Trophoblast cell (in vitro differentiated cells and primary cell): ENCODE measurements around the gene CTIF.

Experiments
- DNase-seq, 2 donors: peaks; one replicate each; pipeline ENCODE4 v3.0.0-alpha.2; 2016
- H2AFZ ChIP-seq: 2 replicates; pipeline ENCODE4 v1.6.1; 2013; ENCODE audit warnings: low read length, moderate library complexity, mild to moderate bottlenecking; ENCODE audit not compliant: insufficient read depth, poor library complexity
- H2AK5ac ChIP-seq: 2 replicates; pipeline ENCODE4 v1.6.1; 2013; ENCODE audit warnings: mild to moderate bottlenecking, low read length
- H2BK120ac ChIP-seq: 2 replicates; pipeline ENCODE4 v1.6.1; 2013; ENCODE audit warnings: low read length, mild to moderate bottlenecking, moderate library complexity; ENCODE audit not compliant: insufficient read depth, poor library complexity
- H2BK12ac ChIP-seq: 2 replicates; pipeline ENCODE4 v1.6.1; 2013; ENCODE audit warnings: mild to moderate bottlenecking, low read length, moderate library complexity
- H2BK5ac ChIP-seq: 2 replicates; pipeline ENCODE4 v1.6.1; 2013; ENCODE audit warnings: low read length, low read depth, moderate library complexity, mild to moderate bottlenecking; ENCODE audit not compliant: poor library complexity
- H3K14ac ChIP-seq: 2 replicates; pipeline ENCODE4 v1.6.1; 2013; ENCODE audit warnings: mild to moderate bottlenecking, low read length
- H3K18ac ChIP-seq: 2 replicates; pipeline ENCODE4 v1.6.1; 2013; ENCODE audit warnings: mild to moderate bottlenecking, low read length
- H3K23ac ChIP-seq: 2 replicates; pipeline ENCODE4 v1.6.1; 2013; ENCODE audit warnings: low read length
- H3K27ac ChIP-seq: 2 replicates; pipeline ENCODE4 v1.5.1; 2013; ENCODE audit warnings: low read depth, mild to moderate bottlenecking, inconsistent platforms, low read length, moderate library complexity
- H3K27me3 ChIP-seq: 2 replicates; pipeline ENCODE4 v1.6.1; 2013; ENCODE audit warnings: inconsistent platforms, mild to moderate bottlenecking, low read length, moderate library complexity; ENCODE audit not compliant: insufficient read depth
- H3K36me3 ChIP-seq, 2 experiments: 1 replicate in 1 of 2; 2 replicates in 1 of 2; pipeline ENCODE4 v1.6.1; 2013; ENCODE audit warnings: low read length in 2 of 2, mild to moderate bottlenecking in 2 of 2, moderate library complexity in 1 of 2; ENCODE audit not compliant: insufficient read depth in 2 of 2, control insufficient read depth in 1 of 2
- H3K4ac ChIP-seq: 2 replicates; pipeline ENCODE4 v1.6.1; 2013; ENCODE audit warnings: low read depth, mild to moderate bottlenecking, low read length, moderate library complexity
- H3K4me1 ChIP-seq, 2 experiments: 1 replicate in 1 of 2; 2 replicates in 1 of 2; pipeline ENCODE4 v1.6.1; 2013; ENCODE audit warnings: low read length in 2 of 2, mild to moderate bottlenecking in 2 of 2, moderate library complexity in 1 of 2; ENCODE audit not compliant: insufficient read depth in 2 of 2, control insufficient read depth in 1 of 2
- H3K4me2 ChIP-seq: 2 replicates; pipeline ENCODE4 v1.6.1; 2013; ENCODE audit warnings: inconsistent platforms, mild to moderate bottlenecking, low read length, moderate library complexity
- H3K4me3 ChIP-seq: 2 replicates; pipeline ENCODE4 v1.5.1; 2013; ENCODE audit warnings: mild to moderate bottlenecking, low read depth, low read length, inconsistent platforms
- H3K79me1 ChIP-seq: one replicate; pipeline ENCODE4 v1.6.1; 2013; ENCODE audit warnings: low read length
- H3K79me2 ChIP-seq: 2 replicates; pipeline ENCODE4 v1.6.1; 2013; ENCODE audit warnings: low read length, mild to moderate bottlenecking; ENCODE audit not compliant: control insufficient read depth, insufficient read depth, poor library complexity
- H3K9ac ChIP-seq: 2 replicates; pipeline ENCODE4 v1.6.1; 2013; ENCODE audit warnings: mild to moderate bottlenecking, low read length
- H3K9me3 ChIP-seq: 2 replicates; pipeline ENCODE4 v1.6.1; 2013; ENCODE audit warnings: low read depth, mild to moderate bottlenecking, control low read depth, inconsistent platforms, low read length; ENCODE audit not compliant: insufficient read depth
- H4K12ac ChIP-seq: 2 replicates; pipeline ENCODE4 v1.6.1; 2013; ENCODE audit warnings: low read depth, mild to moderate bottlenecking, low read length, moderate library complexity
- H4K8ac ChIP-seq: 2 replicates; pipeline ENCODE4 v1.6.1; 2013; ENCODE audit warnings: low read depth, mild to moderate bottlenecking, low read length, moderate library complexity
- H4K91ac ChIP-seq: one replicate; pipeline ENCODE4 v1.6.1; 2013; ENCODE audit warnings: low read depth, mild to moderate bottlenecking, low read length, moderate library complexity
- WGBS: extraction: QIAGEN DNeasy Blood & Tissue Kit; methylation state at CpG from one replicate; pipeline ENCODE4 v1.1.7; 2013; ENCODE audit warnings: missing lambda C conversion rate; ENCODE audit not compliant: insufficient read length, insufficient coverage; ENCODE audit errors: extremely low coverage; 5-methylcytosine and 5-hydroxymethylcytosine counted together

The CTIF gene

GRCh38 chr18:48497863-48498262 lies 41.0 kb upstream of the CTIF start:
- Histone ChIP-seq H3K23ac (no peak overlapping the region), H3K36me3 (no peaks in the 10 kb centered on the region), H3K4me3 (no peak overlapping the region), H4K8ac (no peak overlapping the region), H3K79me2 (no peaks in the 10 kb centered on the region), H3K9ac (no peak overlapping the region), H3K27me3 (no peaks in the 10 kb centered on the region), H3K4me1 (no peaks in the 10 kb centered on the region), H3K18ac (no peak overlapping the region), H4K91ac (no peak overlapping the region), H3K27ac (no peak overlapping the region), H3K79me1 (no peaks in the 10 kb centered on the region), H2BK5ac (no peak overlapping the region), H4K12ac (no peak overlapping the region), H2BK12ac (no peak overlapping the region), H2AK5ac (no peak overlapping the region), H2AFZ (no peak overlapping the region), H3K9me3 (no peaks in the 10 kb centered on the region), H3K4me2 (no peak overlapping the region), H2BK120ac (no peak overlapping the region), H3K14ac (no peak overlapping the region), H3K4ac (no peak overlapping the region)
- DNase-seq, result no peak

GRCh38 chr18:48500517-48500916 lies 38.3 kb upstream of the CTIF start:
- no peaks in the 10 kb centered on the region for H3K4me1 ChIP-seq
- no peak overlapping the region for H2AFZ ChIP-seq
- H3K9ac ChIP-seq, result no peak overlapping the region
- no peaks in the 10 kb centered on the region for H3K36me3 ChIP-seq
- DNase-seq, result no peak
- H2BK120ac ChIP-seq, result no peak overlapping the region
- no peak overlapping the region for H3K27ac ChIP-seq
- no peak overlapping the region for H3K23ac ChIP-seq
- H3K27me3 ChIP-seq, result no peaks in the 10 kb centered on the region
- H4K8ac ChIP-seq, result no peak overlapping the region
- no peak overlapping the region for H3K14ac ChIP-seq
- no peaks in the 10 kb centered on the region for H3K9me3 ChIP-seq
- no peak overlapping the region for H2AK5ac ChIP-seq
- H3K79me1 ChIP-seq, result no peaks in the 10 kb centered on the region
- no peak overlapping the region for H4K12ac ChIP-seq
- no peak overlapping the region for H4K91ac ChIP-seq
- H3K4me3 ChIP-seq, result no peak overlapping the region
- H3K4ac ChIP-seq, result no peak overlapping the region
- no peak overlapping the region for H3K18ac ChIP-seq
- no peak overlapping the region for H2BK12ac ChIP-seq
- no peaks in the 10 kb centered on the region for H3K79me2 ChIP-seq
- H2BK5ac ChIP-seq, result no peak overlapping the region
- no peak overlapping the region for H3K4me2 ChIP-seq

- H3K27ac ChIP-seq, result no peak overlapping the region
- H2AFZ ChIP-seq, result no peak overlapping the region
- H3K9me3 ChIP-seq, result peaks cover 2% of the 10 kb centered on the region
- no peak for DNase-seq
- no peaks in the 10 kb centered on the region for H3K36me3 ChIP-seq
- no CpG with 5 or more reads among the region's 4 CpGs for WGBS
- no peaks in the 10 kb centered on the region for H3K79me1 ChIP-seq
- H2BK12ac ChIP-seq, result no peak overlapping the region
- H4K12ac ChIP-seq, result no peak overlapping the region
- H2BK120ac ChIP-seq, result no peak overlapping the region
- no peak overlapping the region for H3K4me2 ChIP-seq
- no peak overlapping the region for H3K9ac ChIP-seq
- no peak overlapping the region for H2AK5ac ChIP-seq
- H3K27me3 ChIP-seq, result no peaks in the 10 kb centered on the region
- no peaks in the 10 kb centered on the region for H3K79me2 ChIP-seq
- no peak overlapping the region for H3K14ac ChIP-seq
- H4K91ac ChIP-seq, result no peak overlapping the region
- H2BK5ac ChIP-seq, result no peak overlapping the region
- H3K4ac ChIP-seq, result no peak overlapping the region
- H3K4me1 ChIP-seq, result no peaks in the 10 kb centered on the region
- no peak overlapping the region for H3K23ac ChIP-seq
- H3K4me3 ChIP-seq, result no peak overlapping the region
- H3K18ac ChIP-seq, result no peak overlapping the region
- H4K8ac ChIP-seq, result no peak overlapping the region
Observed at GRCh38 chr18:48502906-48503305, 35.9 kb upstream of the CTIF start.

GRCh38 chr18:48504819-48505218 lies 34.0 kb upstream of the CTIF start:
- H3K36me3 ChIP-seq, result no peaks in the 10 kb centered on the region
- no peaks in the 10 kb centered on the region for H3K4me1 ChIP-seq
- no peaks in the 10 kb centered on the region for H3K79me1 ChIP-seq
- H3K14ac ChIP-seq, result no peak overlapping the region
- H3K4me3 ChIP-seq, result no peak overlapping the region
- H3K27ac ChIP-seq, result no peak overlapping the region
- no peak overlapping the region for H2BK12ac ChIP-seq
- no peaks in the 10 kb centered on the region for H3K27me3 ChIP-seq
- no peak overlapping the region for H3K4me2 ChIP-seq
- H3K18ac ChIP-seq, result no peak overlapping the region
- H3K79me2 ChIP-seq, result no peaks in the 10 kb centered on the region
- no peak overlapping the region for H4K91ac ChIP-seq
- no peak overlapping the region for H4K12ac ChIP-seq
- H3K23ac ChIP-seq, result no peak overlapping the region
- DNase-seq, result no peak
- no peak overlapping the region for H4K8ac ChIP-seq
- no peak overlapping the region for H3K4ac ChIP-seq
- no peak overlapping the region for H2BK120ac ChIP-seq
- H2AK5ac ChIP-seq, result no peak overlapping the region
- no peak overlapping the region for H2AFZ ChIP-seq
- H3K9ac ChIP-seq, result no peak overlapping the region
- H2BK5ac ChIP-seq, result no peak overlapping the region
- peaks cover 2% of the 10 kb centered on the region for H3K9me3 ChIP-seq
